Osteocyte (in vitro differentiated cells): ENCODE results near the gene ZNF473. TPM values are rescaled to one million over a fixed set of nuclear protein-coding genes. Genes with fewer than 3 reads are reported as not detected.

ENCODE experiments used
- DNase-seq: peaks from one replicate; pipeline ENCODE4 v3.0.0; 2021; ENCODE audit warnings: mixed read lengths; ENCODE audit not compliant: unreplicated experiment; ENCODE audit errors: extremely low spot score
- H3K27ac Mint-ChIP-seq: one replicate; pipeline ENCODE4 v1.8.0; 2021; ENCODE audit warnings: mild to moderate bottlenecking, mixed read lengths; ENCODE audit not compliant: unreplicated experiment
- H3K27me3 Mint-ChIP-seq: one replicate; pipeline ENCODE4 v1.8.0; 2021; ENCODE audit warnings: mixed read lengths; ENCODE audit not compliant: unreplicated experiment
- H3K36me3 Mint-ChIP-seq: one replicate; pipeline ENCODE4 v1.8.0; 2021; ENCODE audit warnings: mixed read lengths; ENCODE audit not compliant: unreplicated experiment
- H3K4me1 Mint-ChIP-seq: one replicate; pipeline ENCODE4 v1.8.0; 2021; ENCODE audit warnings: mixed read lengths; ENCODE audit not compliant: unreplicated experiment
- H3K4me3 Mint-ChIP-seq: one replicate; pipeline ENCODE4 v1.8.0; 2021; ENCODE audit warnings: mild to moderate bottlenecking, moderate library complexity, mixed read lengths; ENCODE audit not compliant: unreplicated experiment
- H3K9me3 Mint-ChIP-seq: one replicate; pipeline ENCODE4 v1.8.0; 2021; ENCODE audit warnings: mixed read lengths; ENCODE audit not compliant: unreplicated experiment
- total RNA-seq: library from RNA; stranded (reverse); gene quantifications from 2 replicates; pipeline ENCODE4 v1.2.1, GENCODE V29; 2021
- TF ChIP-seq, protein P1 (sequence below): fragments of 200-600 bp; sonication (generic); IDR thresholded peaks from 2 replicates; pipeline ENCODE4 v1.5.0; 2021; ENCODE audit warnings: antibody characterized with exemption, mild to moderate bottlenecking, moderate library complexity

Gene ZNF473
- total RNA-seq, 1 donor from 2014 or later, result 9.8 TPM

DNA sequence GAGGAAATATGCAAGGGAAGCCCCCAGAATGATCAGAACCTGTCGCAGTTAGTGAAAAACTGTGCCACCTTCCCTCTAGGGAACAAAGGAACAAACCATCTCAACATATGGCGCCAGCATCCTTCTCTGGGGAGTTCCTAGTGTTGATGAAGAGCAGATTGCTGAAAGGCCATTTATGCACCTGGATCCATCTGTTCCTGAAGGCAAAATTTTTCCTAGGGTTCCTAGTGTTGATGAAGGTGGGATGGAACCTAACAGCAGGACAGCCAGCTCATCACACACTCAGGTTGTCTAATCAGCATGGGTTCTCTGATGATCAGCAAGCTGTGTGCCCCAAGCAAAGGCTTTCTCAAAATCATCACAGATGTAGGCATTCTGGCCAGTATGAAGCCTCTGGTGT is 32.6 kb downstream of the ZNF473 start:
- Mint-ChIP-seq H3K4me1 (no peaks in the 10 kb centered on the region), H3K27ac (no peak overlapping the region), H3K4me3 (no peak overlapping the region), H3K36me3 (no peaks in the 10 kb centered on the region), H3K9me3 (no peaks in the 10 kb centered on the region), H3K27me3 (no peaks in the 10 kb centered on the region)
- no peak for DNase-seq
- TF ChIP-seq, protein P1, sequence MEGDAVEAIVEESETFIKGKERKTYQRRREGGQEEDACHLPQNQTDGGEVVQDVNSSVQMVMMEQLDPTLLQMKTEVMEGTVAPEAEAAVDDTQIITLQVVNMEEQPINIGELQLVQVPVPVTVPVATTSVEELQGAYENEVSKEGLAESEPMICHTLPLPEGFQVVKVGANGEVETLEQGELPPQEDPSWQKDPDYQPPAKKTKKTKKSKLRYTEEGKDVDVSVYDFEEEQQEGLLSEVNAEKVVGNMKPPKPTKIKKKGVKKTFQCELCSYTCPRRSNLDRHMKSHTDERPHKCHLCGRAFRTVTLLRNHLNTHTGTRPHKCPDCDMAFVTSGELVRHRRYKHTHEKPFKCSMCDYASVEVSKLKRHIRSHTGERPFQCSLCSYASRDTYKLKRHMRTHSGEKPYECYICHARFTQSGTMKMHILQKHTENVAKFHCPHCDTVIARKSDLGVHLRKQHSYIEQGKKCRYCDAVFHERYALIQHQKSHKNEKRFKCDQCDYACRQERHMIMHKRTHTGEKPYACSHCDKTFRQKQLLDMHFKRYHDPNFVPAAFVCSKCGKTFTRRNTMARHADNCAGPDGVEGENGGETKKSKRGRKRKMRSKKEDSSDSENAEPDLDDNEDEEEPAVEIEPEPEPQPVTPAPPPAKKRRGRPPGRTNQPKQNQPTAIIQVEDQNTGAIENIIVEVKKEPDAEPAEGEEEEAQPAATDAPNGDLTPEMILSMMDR, result no peak

DNA sequence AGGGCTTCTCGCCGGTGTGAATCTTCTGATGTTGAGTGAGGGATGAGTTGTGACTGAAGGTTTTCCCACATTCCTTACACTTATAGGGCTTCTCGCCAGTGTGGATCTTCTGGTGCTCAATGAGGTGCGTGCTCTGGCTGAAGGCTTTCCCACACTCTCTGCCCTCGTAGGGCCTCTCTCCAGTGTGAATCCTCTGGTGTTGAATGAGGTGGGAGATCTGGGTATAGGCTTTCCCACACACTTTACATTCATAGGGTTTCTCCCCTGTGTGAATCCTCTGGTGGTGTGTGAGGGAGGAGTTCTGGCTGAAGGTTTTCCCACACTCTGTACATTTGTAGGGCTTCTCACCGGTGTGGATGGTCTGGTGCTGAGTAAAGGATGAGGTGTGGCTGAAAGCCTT is 33.2 kb downstream of the ZNF473 start:
- TF ChIP-seq, protein P1, result no peak
- H3K4me3 Mint-ChIP-seq, result no peak overlapping the region
- H3K36me3 Mint-ChIP-seq, result no peaks in the 10 kb centered on the region
- no peaks in the 10 kb centered on the region for H3K9me3 Mint-ChIP-seq
- no peak overlapping the region for H3K27ac Mint-ChIP-seq
- no peak for DNase-seq
- H3K27me3 Mint-ChIP-seq, result no peaks in the 10 kb centered on the region
- no peaks in the 10 kb centered on the region for H3K4me1 Mint-ChIP-seq

GRCh38 chr19:50060107-50060506 is 34.3 kb downstream of the ZNF473 start:
- H3K4me1 Mint-ChIP-seq, result no peaks in the 10 kb centered on the region
- no peak overlapping the region for H3K4me3 Mint-ChIP-seq
- TF ChIP-seq, protein P1, result no peak
- no peak for DNase-seq
- no peak overlapping the region for H3K27ac Mint-ChIP-seq
- H3K36me3 Mint-ChIP-seq, result no peaks in the 10 kb centered on the region
- H3K9me3 Mint-ChIP-seq, result no peaks in the 10 kb centered on the region
- H3K27me3 Mint-ChIP-seq, result no peaks in the 10 kb centered on the region

DNA sequence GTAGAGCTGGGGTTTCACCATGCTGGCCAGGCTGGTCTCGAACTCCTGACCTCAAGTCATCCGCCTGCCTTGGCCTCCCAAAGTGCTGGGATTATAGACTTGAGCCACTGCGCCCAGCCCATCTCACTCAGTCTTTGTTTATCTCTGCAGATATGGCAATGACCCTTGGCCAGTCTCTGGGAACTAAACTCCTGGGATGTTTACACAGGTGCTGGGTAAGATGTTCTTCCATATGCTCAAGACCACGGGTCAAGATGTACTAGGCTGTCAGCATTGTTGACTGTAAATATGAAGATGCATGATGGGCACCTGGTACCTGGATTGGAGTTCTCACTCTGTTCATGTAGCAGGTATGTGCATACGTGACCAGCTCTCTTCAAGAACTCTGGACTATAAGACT is 35.8 kb downstream of the ZNF473 start:
- Mint-ChIP-seq H3K27me3 (no peaks in the 10 kb centered on the region), H3K4me1 (no peaks in the 10 kb centered on the region), H3K27ac (no peak overlapping the region), H3K36me3 (no peaks in the 10 kb centered on the region), H3K4me3 (no peak overlapping the region), H3K9me3 (no peaks in the 10 kb centered on the region)
- TF ChIP-seq, protein P1, result no peak
- DNase-seq, result no peak

GRCh38 chr19:50065938-50066337 is 40.1 kb downstream of the ZNF473 start:
- H3K9me3 Mint-ChIP-seq, result no peaks in the 10 kb centered on the region
- H3K27me3 Mint-ChIP-seq, result no peaks in the 10 kb centered on the region
- TF ChIP-seq, protein P1, result no peak
- H3K36me3 Mint-ChIP-seq, result no peaks in the 10 kb centered on the region
- DNase-seq, result no peak
- no peak overlapping the region for H3K4me3 Mint-ChIP-seq
- no peaks in the 10 kb centered on the region for H3K4me1 Mint-ChIP-seq
- no peak overlapping the region for H3K27ac Mint-ChIP-seq
